Muscle of arm (tissue), 14 donors: ENCODE measurements around the gene OR2T1. TPM values are rescaled to one million over a fixed set of nuclear protein-coding genes. Genes with fewer than 3 reads are reported as not detected.
"Not testable (repeated sequence)": the region's sequence is repeated elsewhere in the genome, so short reads cannot be mapped to it uniquely, and the experiment has no call there.

ENCODE experiments used
- DNase-seq: peaks from one replicate; pipeline ENCODE4 v3.0.0-alpha.2; 2013
- long read RNA-seq, 11 donors: transcript quantifications; one replicate each; lab custom pipeline, GENCODE V29; 2026
- polyA plus RNA-seq, 12 donors: library from polyadenylated mRNA; unstranded; fragments of 120-200 nt; gene quantifications; one replicate each; pipeline ENCODE4 v1.2.1, GENCODE V29; 2013; ENCODE audit not compliant: insufficient read length in 12 of 12

The OR2T1 gene, protein sequence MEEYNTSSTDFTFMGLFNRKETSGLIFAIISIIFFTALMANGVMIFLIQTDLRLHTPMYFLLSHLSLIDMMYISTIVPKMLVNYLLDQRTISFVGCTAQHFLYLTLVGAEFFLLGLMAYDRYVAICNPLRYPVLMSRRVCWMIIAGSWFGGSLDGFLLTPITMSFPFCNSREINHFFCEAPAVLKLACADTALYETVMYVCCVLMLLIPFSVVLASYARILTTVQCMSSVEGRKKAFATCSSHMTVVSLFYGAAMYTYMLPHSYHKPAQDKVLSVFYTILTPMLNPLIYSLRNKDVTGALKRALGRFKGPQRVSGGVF
- not detected for polyA plus RNA-seq
- long read RNA-seq, donor 1 = 0 reads
- long read RNA-seq, donor 2 = 0 reads
- long read RNA-seq, donor 3 = 0 reads
- long read RNA-seq, donor 4 = 0 reads
- long read RNA-seq, donor 5 = 0 reads
- long read RNA-seq, donor 6 = 0 reads
- long read RNA-seq, donor 7 = 0 reads
- long read RNA-seq, donor 8 = 0 reads
- long read RNA-seq, donor 9 = 0 reads
- long read RNA-seq, donor 10 = 0 reads
- long read RNA-seq, donor 11 = 0 reads

DNA sequence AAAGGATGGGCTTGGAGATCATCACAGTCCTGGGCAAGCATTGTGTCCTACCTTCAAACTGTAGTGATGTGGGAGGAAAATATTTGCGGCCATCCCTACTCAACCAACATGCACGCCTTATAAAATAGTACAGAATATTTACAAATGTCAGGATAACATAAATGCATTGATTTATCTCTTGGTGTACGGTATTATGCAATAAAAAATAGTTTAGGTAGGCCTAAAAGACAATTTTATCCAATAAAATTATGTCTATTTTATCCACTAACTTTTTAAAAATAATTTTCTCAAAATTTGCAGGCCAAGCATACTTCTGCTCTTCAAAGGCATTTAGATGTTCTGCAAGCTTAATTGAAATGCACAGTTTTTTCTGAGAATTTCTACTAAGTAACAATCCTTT is at the start of gene OR2T1:
Gene OR2T1, plus strand, starts transcription at position 301 of the 400 bp plus-strand sequence. CDS start 3,100 bp downstream, outside the sequence.
- DNase-seq = no peak

DNA sequence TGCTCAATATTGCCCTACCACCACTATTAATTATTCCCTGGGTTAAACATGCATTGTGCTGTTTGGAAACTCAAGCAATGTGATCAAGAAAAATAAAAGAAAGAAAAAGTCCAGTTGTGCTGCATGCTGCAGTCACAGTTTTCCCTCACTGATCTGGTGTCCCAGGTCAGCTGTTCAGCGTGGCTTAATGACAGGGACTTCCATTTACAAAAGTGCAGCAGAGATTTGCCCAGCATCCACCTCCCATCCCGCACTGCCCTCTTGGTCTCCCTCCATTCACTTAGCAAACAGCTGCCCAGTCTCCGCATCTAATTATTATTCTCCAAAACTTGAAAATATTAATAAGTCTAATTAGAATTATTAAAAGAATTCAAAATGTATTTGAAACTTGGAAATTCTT is 43.4 kb upstream of the OR2T1 start:
- DNase-seq = no peak

DNA sequence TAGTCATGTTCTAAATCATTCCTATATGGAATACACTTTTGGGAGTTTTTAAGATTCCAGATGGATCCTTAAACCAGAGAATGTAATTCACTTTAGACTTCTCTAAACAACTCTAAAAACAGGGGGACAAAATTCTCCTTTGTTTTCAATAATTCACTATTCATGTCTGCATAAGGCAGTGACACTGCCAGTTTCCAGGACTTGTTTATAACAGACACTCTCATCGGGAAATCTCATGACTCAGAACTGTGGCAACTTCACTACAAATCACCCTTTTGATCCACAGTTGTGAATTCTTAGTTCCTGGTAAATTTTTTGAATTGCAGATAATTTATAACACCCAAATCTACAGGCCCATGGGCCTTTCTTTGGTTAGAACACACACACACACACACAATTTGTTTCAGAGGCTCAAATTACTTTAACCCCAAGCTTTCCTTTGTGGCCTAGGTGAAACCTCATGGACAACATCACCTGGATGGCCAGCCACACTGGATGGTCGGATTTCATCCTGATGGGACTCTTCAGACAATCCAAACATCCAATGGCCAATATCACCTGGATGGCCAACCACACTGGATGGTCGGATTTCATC is 41.6 kb upstream of the OR2T1 start, which contains the start of gene OR2T4:
Gene OR2T4, plus strand, starts transcription at position 545 of the 595 bp plus-strand sequence. Its CDS starts 0 bp downstream, at position 545.
- DNase-seq = no peak

DNA sequence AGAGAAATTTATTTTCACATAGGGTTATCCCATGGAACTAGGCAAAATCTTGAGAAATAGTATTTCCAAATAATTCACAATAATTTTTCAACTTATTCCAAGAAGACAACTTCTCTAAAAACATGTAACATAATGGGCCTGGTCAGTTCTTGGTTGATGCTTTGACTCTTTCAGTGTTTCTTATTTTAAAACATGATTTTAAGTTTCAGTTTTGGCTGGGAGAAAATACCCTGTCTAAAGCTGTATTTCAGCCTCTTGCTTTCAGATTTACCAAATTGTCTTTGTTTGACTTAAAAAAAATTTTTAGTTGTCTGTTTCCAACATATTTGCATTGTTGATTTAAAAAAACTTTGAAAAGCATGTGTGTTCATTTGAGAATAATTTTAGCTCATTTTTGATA is 36.2 kb upstream of the OR2T1 start:
- no peak for DNase-seq

DNA sequence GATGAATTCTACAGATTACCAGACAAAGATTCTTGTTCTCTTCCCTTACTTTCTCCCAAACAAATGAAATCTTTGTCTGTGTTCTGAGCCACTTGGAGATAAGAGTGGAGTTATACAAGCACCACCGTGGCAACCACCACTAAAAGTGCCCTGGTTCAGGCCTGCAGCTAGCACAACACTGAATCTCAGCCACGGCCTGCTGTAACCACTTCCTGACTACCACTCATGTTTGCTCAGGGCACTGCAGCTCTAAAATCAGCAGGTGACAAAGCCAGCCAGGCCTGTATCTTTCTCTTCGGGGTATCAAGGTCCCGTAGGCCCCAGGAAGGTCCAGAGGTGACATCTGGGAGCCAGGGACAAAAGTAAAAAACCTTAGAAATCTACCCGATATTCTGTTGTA is 30.5 kb upstream of the OR2T1 start:
- no peak for DNase-seq

DNA sequence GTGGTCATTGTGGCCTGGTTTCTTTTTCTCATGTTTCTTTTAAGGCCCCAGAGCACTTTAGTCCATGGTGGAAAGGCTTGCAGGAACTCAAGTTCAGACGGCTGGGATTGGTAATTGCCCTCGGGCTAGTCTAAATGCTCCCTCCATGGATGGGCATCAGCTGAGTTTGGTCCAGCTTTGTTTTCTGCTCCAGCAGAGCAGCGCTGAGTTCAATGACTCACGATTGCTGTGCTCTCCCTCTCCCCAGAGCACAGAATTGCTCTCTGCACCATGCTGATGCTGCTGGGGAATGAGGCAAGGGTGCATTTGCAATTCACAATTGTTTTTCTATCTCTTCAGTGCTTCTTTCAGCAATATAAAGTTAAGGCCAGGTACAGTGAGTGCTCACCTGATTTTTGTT is 29.1 kb upstream of the OR2T1 start:
- DNase-seq = no peak

DNA sequence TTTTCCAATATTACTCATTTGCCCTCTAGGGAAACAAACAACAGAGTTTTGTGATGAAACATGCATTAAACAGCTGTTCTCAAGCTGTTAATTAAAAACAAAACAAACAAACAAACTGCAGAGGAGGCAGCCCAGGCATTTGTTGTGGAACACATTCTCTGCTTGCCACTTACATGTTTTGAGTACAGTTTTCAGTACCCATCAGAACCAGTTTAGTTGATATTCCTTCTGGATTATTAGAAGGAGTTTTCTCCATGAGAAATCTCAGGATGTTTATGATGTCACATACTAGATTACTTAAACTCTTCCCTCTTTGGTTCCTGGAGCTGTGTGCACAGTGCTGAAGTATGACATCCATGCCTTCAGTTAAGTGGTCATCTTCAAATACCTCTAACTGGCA is 27.4 kb upstream of the OR2T1 start, which contains the start of gene OR2T6:
Gene OR2T6, plus strand, starts transcription at position 301 of the 400 bp plus-strand sequence. CDS start 11,863 bp downstream, outside the sequence.
- no peak for DNase-seq

DNA sequence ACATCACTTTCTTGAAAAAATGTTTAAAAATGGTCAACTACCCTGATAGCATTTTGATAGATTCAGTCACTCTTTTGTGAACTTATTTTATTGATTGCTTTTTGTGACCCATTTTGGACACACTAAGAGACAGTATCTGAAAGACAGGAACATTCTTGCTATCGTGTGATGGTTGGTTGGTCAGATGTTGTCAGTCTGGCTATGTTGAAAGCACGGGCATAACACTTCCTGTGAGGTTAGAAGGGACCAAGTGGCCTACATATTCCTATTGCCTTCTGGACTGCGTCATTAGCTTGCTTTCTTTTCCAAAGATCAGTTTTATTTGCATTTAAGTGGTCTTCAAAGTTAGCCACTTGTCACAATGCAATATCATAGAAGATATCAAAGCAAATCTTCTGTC is 25.9 kb upstream of the OR2T1 start:
- no peak for DNase-seq

DNA sequence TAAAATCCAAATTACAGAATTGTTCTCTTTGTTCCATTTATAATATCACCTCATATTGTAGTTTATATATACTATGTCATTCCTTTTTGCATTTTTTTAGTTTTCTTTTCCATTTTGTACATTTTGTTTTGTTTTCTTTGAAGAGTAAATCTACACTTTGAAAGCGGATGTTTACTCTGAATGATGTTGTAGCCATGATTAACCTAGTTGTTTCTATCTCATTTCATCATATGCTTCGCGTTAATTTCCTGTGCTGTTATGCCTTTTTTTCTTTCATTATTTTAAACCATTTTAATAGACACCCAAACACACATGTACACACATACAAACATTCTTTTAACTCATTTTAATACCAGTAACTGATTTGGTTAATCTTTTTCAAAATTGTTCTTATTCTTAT is 22.0 kb upstream of the OR2T1 start:
- DNase-seq = no peak

DNA sequence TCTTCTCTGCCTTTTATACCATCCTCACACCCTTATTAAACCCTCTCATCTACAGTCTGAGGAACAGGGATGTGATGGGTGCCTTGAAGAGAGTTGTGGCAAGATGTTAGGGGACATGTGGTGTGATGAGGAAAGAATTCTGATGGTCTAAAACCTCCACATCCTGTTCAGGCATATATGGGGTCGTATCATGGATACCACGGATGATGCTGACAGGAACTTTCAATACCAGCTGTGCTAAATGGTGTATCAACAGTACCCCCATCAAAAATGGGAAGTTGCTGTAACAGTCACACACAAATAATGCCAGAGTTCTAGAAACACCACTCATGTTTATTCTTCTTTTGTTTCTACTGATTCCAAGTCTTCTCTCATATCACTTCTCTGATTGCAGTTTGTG is 14.4 kb upstream of the OR2T1 start:
- no peak for DNase-seq

DNA sequence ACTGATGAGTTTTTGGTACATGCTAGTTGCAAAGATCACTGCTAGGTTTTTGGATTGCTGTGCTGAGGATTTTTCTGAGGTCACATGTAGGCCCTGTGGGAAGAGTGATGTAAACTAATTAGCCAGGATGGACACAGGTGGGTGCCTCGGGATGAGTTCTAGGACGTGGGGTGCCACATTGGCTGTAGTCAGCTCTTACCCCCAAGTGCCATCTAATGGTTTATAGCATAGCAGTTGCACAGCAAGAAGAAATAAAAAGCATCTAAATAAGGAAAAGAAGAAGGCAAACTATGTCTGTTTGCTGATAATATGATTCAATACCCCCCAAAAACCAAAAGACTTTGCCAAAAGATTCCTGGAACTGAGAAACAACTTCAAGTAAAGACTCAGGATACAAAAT is 9.8 kb upstream of the OR2T1 start:
- DNase-seq = no peak

DNA sequence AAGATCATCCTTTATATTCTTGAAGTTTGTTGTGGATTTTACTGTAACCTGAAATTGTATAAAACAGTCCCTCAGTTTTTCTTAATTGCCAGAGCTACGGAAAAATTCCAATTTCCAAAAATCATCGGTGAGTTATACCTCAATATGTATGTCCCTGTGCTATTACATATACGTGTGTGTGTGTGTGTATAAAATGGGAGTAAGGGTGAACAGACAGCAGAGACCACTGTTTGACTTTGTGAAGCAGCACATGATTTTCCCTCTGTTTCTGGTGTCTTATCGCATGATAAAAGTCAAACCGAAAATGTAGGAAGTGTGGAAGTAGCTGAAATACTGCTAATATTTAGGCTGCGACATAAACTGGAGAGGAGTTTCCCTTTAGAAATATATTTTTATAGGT is 1.2 kb downstream of the OR2T1 start:
- peak; percentile 11 for DNase-seq

DNA sequence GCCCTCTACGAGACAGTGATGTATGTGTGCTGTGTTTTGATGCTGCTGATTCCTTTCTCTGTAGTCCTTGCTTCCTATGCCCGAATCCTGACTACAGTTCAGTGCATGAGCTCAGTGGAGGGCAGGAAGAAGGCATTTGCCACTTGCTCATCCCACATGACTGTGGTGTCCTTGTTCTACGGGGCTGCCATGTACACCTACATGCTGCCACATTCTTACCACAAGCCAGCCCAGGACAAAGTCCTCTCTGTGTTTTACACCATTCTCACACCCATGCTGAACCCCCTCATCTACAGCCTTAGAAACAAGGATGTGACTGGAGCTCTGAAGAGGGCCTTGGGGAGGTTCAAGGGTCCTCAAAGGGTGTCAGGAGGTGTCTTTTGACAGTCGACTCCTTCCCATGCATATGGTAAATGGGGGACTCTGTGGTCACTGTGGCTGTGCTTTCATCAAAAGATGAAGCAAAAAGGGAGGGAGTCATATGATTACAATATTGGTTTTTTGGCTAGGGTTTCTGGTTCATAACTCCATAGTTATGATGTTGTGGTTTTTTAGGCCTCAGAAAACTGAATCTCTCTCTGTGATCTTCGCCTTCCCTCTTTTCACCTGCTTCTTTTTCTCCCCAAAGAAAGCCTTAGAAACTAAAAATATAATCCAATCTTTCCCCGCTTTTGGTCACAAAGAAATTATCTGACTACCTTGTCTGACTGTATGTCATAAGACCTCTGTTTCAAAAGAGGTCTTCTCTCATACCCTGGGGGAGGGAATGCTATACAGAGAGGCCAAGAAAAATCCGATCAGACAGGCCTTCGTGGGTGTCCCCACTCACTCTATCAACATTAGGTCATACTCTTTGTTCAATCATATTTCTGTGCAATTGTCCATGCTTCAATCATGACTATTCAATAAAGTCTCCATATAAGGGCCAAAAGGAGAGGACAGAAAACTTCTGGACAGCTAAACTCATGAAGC is 4.2 kb downstream of the OR2T1 start:
- no peak for DNase-seq

DNA sequence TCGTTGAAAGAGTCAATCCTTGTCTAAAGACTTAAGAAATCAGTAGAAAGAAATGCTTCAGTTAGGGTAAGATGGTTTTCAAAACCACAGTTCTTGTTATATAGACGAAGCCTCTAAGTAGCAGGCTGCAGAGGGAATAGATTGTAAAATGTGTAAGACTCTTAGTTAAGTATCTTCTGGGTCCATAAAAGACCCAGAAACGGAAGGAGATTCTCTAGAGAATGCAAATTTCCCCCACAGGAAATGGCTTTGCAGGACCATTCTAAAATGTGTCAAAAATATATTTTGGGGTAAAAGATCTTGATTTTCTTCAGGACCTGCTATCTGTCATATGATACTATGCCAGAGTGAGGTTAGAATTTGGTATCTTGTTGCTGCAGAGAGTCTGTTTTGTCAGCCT is 13.4 kb downstream of the OR2T1 start:
- no peak for DNase-seq

DNA sequence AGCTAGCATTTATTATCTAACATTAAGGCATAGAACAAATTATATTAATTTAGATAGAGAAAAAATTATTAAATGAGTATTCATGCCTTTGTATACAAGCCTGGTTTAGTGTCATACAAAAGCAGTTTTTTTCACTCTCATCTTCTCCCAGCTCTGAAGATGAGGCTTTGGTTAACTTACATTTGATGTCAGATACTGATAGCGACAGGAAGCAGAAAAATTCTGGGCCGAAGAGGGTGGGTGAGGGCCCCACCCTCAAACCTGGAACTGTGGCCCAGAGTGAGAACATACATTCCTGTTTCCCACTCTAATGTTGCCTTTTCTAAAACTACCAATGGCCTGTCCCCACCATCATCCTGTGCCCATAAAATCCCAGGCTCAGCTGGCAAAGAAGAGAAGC is 15.0 kb downstream of the OR2T1 start:
- no peak for DNase-seq

DNA sequence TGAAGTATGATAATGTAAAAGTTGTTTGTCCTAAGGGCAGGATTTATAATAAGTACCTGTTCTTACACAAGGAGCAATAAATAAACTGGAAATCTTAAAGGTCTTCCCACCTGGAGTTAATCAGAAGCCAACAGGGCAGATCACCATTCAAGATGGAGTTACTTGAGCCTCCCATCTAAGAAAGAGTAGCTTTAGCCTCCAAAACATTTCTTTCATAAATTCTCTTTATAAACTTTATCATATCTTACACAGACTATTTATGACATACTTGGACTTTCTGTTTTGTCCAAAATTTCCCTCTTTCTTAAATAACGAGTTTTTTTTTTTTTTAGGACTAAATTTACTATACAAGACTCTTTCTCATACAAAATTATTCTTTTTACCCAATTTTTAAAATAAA is 18.5 kb downstream of the OR2T1 start:
- DNase-seq = no peak

DNA sequence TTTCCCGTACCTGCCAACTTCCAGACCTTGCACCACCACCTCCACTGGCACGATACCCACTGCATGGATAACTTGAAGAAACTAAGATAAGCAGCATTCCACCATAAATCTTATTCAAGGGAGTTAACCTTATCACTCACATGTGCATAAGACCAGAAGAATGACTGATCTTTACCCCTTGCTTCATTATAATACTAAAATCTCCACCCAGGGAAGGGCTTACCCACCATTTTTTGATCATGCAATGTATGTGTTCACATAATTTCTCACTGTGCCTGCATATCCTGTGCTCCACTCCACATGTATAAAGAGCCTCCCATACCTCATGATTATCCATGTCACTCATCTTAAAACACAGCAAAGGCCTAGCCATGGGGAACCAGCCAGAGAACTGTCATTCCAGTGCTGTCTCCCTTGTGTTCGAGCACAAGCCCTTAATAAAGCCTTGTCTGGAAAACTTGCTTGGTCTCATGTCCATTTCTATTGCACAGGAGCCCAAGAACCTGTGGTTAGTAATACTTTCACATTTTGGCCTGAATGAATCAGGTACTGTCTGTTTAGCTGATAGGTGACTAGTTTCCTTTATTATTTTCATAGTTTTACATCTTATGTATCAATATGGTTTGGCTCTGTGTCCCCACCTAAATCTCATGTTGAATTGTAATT is 24.8 kb downstream of the OR2T1 start:
- DNase-seq = not testable (repeated sequence)

DNA sequence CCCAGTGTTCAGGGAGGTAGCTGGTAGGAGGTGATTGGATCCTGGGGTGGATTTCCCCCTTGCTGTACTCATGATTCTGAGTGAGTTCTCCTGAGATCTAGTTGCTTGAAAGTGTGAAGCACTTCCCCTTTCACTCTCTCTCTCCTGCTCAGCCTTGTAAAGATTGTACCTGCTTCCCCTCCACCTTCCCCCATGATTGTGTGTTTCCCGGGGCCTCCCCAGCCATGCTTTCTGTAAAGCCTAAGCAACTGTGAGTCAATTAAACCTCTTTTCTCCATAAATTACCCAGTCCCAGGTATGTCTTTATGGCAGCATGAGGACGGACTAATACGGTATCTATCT is 25.3 kb downstream of the OR2T1 start:
- not testable (repeated sequence) for DNase-seq

DNA sequence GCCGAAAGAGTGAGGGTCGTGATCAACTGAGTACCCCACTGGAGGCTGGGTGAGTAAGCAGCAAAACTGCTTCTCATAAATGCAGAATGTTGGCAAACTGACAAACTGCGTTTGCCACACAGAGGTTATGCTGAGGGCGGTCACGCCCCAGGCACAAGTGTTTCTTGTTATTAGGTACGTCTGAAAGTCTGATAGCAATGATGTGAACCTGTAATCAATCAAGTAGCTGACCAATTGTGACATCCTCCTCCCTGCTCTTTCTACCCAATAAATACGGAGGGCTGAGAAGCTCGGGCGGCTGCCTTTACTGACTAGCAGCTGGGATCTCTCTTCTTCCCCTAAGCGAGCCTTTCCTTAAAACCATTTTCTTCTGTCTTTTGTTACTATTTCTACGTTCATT is 28.8 kb downstream of the OR2T1 start:
- DNase-seq = not testable (repeated sequence)

DNA sequence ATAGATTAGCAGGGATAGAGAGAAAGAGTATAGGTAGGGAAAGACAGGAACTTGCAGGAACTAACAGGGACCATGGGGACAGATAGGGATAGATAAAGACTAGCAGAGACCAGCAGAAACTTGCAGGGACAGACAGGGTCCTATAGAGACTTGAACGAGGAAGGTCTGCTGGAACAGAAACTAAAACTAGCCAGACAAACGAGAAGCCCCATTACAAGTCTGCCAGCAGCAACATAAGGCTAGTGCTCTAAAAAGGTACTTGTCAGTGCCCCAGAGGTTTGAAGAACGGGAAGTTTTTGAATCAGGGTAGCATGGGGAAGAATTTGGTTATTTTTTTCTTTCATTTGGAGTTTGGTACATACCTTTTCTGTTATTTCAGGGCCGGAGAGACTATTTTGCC is 29.4 kb downstream of the OR2T1 start:
- not testable (repeated sequence) for DNase-seq

DNA sequence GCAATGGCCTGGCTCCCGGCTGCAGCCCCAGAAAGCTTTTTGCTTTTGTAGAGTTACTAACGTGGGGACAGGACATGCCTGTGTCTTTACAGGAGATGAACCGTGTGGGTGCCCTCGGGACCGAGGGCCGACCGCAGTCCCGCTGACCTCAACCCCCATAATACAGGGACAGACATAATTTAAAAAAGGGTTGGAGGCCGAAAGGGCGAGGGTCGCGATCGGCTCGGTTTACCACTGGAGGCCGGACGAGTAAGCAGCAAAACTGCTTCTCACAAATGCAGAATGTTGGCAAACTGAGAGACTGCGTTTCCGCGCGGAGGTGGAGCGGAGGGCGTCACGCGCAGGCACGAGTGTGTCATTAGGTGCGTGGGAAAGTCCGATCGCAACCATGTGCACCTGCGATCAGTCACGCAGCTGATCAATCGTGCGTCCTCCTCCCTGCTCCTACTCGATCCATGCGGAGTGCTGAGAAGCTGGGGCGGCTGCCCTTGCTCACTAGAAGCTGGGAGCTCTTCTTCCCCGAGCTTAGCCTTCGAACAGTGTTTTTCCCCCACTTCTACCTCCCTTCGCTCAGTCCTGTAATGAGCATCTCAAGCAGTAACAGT is 31.1 kb downstream of the OR2T1 start:
- DNase-seq = not testable (repeated sequence)
